Thymus (tissue), 14 donors: ENCODE data around the gene TOP2A. TPM values are rescaled to one million over a fixed set of nuclear protein-coding genes. Genes with fewer than 3 reads are reported as not detected.

Experiments
- DNase-seq, 9 donors: peaks; one replicate each; pipeline ENCODE4 v3.0.0-alpha.2; 2013; ENCODE audit warnings: low spot score in 9 of 9, low read depth in 6 of 9, missing footprints in 1 of 9
- H3K27ac ChIP-seq, 2 donors: one replicate each; pipeline ENCODE4 v1.5.1; 2013; ENCODE audit warnings: control low read depth in 1 of 2, low read depth in 1 of 2, low read length in 1 of 2, mild to moderate bottlenecking in 1 of 2, moderate library complexity in 1 of 2
- H3K27me3 ChIP-seq, 2 donors: one replicate each; pipeline ENCODE4 v1.5.1; 2013; ENCODE audit warnings: low read length in 1 of 2; ENCODE audit not compliant: control insufficient read depth in 2 of 2, insufficient read depth in 1 of 2
- H3K36me3 ChIP-seq, 2 donors: one replicate each; pipeline ENCODE4 v1.5.1; 2013; ENCODE audit warnings: low read length in 1 of 2, mild to moderate bottlenecking in 1 of 2, moderate library complexity in 1 of 2; ENCODE audit not compliant: control insufficient read depth in 2 of 2, insufficient read depth in 2 of 2
- H3K4me1 ChIP-seq, 2 donors: one replicate each; pipeline ENCODE4 v1.5.1; 2013; ENCODE audit warnings: low read length in 2 of 2; ENCODE audit not compliant: control insufficient read depth in 2 of 2, insufficient read depth in 2 of 2
- H3K4me3 ChIP-seq, 2 donors: one replicate each; pipeline ENCODE4 v1.5.1; 2013; ENCODE audit warnings: low read length in 2 of 2, control low read depth in 1 of 2, mild to moderate bottlenecking in 1 of 2
- H3K9me3 ChIP-seq, 2 donors: one replicate each; pipeline ENCODE4 v1.5.1; 2013; ENCODE audit warnings: low read length in 1 of 2, mild to moderate bottlenecking in 1 of 2; ENCODE audit not compliant: control insufficient read depth in 2 of 2, insufficient read depth in 1 of 2
- WGBS: extraction: QIAGEN DNeasy Blood & Tissue Kit; methylation state at CpG from one replicate; pipeline ENCODE4 v1.1.7; 2013; 5-methylcytosine and 5-hydroxymethylcytosine counted together
- long read RNA-seq, 10 donors: transcript quantifications; one replicate each; lab custom pipeline, GENCODE V29; 2026
- polyA plus RNA-seq: library from polyadenylated mRNA; stranded (reverse); fragments of 200-250 nt; gene quantifications from one replicate; pipeline ENCODE4 v1.2.3, GENCODE V29; 2013
- total RNA-seq: library from RNA; stranded (reverse); fragments of 120-200 nt; gene quantifications from one replicate; pipeline ENCODE4 v1.2.4, GENCODE V29; 2013
- donor health status: healthy.

The TOP2A gene, protein sequence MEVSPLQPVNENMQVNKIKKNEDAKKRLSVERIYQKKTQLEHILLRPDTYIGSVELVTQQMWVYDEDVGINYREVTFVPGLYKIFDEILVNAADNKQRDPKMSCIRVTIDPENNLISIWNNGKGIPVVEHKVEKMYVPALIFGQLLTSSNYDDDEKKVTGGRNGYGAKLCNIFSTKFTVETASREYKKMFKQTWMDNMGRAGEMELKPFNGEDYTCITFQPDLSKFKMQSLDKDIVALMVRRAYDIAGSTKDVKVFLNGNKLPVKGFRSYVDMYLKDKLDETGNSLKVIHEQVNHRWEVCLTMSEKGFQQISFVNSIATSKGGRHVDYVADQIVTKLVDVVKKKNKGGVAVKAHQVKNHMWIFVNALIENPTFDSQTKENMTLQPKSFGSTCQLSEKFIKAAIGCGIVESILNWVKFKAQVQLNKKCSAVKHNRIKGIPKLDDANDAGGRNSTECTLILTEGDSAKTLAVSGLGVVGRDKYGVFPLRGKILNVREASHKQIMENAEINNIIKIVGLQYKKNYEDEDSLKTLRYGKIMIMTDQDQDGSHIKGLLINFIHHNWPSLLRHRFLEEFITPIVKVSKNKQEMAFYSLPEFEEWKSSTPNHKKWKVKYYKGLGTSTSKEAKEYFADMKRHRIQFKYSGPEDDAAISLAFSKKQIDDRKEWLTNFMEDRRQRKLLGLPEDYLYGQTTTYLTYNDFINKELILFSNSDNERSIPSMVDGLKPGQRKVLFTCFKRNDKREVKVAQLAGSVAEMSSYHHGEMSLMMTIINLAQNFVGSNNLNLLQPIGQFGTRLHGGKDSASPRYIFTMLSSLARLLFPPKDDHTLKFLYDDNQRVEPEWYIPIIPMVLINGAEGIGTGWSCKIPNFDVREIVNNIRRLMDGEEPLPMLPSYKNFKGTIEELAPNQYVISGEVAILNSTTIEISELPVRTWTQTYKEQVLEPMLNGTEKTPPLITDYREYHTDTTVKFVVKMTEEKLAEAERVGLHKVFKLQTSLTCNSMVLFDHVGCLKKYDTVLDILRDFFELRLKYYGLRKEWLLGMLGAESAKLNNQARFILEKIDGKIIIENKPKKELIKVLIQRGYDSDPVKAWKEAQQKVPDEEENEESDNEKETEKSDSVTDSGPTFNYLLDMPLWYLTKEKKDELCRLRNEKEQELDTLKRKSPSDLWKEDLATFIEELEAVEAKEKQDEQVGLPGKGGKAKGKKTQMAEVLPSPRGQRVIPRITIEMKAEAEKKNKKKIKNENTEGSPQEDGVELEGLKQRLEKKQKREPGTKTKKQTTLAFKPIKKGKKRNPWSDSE (N-terminal part only)
- total RNA-seq (187 TPM), polyA plus RNA-seq (21.6 TPM)
- long read RNA-seq, donor 1, full-length matches to known transcripts, result 5 of 5 reads
- long read RNA-seq, donor 1, partial matches to known transcripts, result 0 of 5 reads
- long read RNA-seq, donor 1, other reads (novel, unspliced or antisense), result 0 of 5 reads
- long read RNA-seq, donor 2, result 0 reads
- long read RNA-seq, donor 3, full-length matches to known transcripts, result 10 of 263 reads
- long read RNA-seq, donor 3, partial matches to known transcripts, result 253 of 263 reads
- long read RNA-seq, donor 3, other reads (novel, unspliced or antisense), result 0 of 263 reads
- long read RNA-seq, donor 4, full-length matches to known transcripts, result 5 of 98 reads
- long read RNA-seq, donor 4, partial matches to known transcripts, result 93 of 98 reads
- long read RNA-seq, donor 4, other reads (novel, unspliced or antisense), result 0 of 98 reads
- long read RNA-seq, donor 5, full-length matches to known transcripts, result 5 of 269 reads
- long read RNA-seq, donor 5, partial matches to known transcripts, result 264 of 269 reads
- long read RNA-seq, donor 5, other reads (novel, unspliced or antisense), result 0 of 269 reads
- long read RNA-seq, donor 6, full-length matches to known transcripts, result 10 of 220 reads
- long read RNA-seq, donor 6, partial matches to known transcripts, result 210 of 220 reads
- long read RNA-seq, donor 6, other reads (novel, unspliced or antisense), result 0 of 220 reads
- long read RNA-seq, donor 7, full-length matches to known transcripts, result 15 of 146 reads
- long read RNA-seq, donor 7, partial matches to known transcripts, result 131 of 146 reads
- long read RNA-seq, donor 7, other reads (novel, unspliced or antisense), result 0 of 146 reads
- long read RNA-seq, donor 8, partial matches to known transcripts, result 26 of 27 reads
- long read RNA-seq, donor 8, other reads (novel, unspliced or antisense), result 0 of 27 reads
- long read RNA-seq, donor 9, full-length matches to known transcripts, result 3 of 109 reads
- long read RNA-seq, donor 9, partial matches to known transcripts, result 106 of 109 reads
- long read RNA-seq, donor 9, other reads (novel, unspliced or antisense), result 0 of 109 reads
- long read RNA-seq, donor 10, full-length matches to known transcripts, result 3 of 100 reads
- long read RNA-seq, donor 10, partial matches to known transcripts, result 97 of 100 reads
- long read RNA-seq, donor 10, other reads (novel, unspliced or antisense), result 0 of 100 reads

DNA sequence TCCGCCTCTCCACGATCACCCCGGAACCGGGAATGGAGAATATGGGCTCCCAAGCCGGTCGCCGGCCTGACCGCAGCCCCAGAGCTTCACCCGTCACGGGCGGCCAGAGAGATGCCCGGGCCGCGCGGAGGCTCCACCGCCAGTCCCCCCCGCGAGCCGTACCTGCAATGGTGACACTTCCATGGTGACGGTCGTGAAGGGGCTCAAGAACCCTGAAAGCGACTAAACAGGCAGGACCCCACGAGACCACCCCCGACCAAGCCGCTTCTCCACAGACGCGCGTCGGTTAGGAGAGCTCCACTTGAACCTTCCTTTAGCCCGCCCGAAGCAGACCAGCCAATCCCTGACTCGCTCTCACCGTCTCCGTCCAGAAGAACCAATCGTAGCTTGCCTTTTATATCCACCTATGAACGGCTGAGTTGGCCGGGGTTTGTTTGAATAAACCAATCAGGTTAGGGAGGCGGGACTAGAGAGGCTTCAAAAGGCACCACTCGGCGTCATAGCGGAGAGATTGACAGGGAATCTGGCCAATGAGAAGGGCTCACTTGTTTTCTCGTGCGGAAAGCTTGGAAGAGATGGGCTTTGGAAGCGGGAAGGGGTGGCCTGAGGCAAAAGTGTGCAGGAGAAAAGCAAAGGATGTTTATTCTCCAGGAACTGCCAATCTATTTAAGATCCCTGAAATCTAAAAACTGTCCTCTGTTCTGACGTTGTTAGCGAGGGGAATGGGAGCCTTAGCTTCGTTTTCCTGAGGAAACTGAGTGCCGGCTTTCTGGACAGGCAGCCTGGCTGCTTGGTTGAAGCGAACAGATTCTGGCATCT, at the start of gene TOP2A:
TOP2A (minus strand) TSS at position 288 of the 819 bp plus-strand sequence; CDS start at position 183, 105 bp downstream.
- Histone ChIP-seq H3K4me3 (peak within 1 kb of the TSS; percentile 62 to 92), H3K4me1 (peaks cover 7 to 34% of the 10 kb centered on the region in 2 donors), H3K27ac (peak within 1 kb of the TSS; percentile 80 to 81), H3K36me3 (peaks cover 0 to 19% of the 10 kb centered on the region in 2 donors), H3K9me3 (peaks cover 0 to 5% of the 10 kb centered on the region in 2 donors), H3K27me3 (no peaks in the 10 kb centered on the region)
- peak; percentile 98 to 100 (median 100) for DNase-seq
- WGBS, result under 1% methylated on average over 49 of the region's 49 CpGs

DNA sequence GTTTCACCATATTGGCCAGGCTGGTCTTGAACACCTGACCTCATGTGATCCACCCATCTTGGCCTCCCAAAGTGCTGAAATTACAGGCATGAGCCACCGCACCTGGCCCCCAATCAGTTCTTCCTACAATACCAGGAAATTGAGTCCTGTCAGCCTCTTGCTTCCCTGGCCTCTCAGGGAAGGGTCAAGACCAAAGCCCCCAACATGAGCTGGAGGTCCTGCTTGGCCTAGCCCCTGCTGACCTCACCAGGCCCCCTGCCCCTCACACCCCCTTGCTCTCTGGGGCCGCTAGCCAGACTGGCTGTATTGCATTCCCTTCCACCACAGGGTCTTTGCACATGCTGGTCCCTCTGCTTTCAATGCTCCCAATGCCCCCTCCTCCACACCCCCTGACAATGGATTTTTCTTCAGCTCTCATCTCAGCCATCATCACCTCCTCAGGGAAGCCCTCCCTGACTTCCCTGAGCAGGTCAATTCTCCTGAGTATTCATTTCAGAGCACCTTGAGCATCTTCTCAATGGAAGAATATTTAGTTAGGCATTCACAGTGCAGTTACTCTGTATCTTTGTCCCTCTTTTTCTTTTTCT, 49.7 kb upstream of the TOP2A start:
- Histone ChIP-seq H3K36me3 (no peaks in the 10 kb centered on the region), H3K27ac (no peak overlapping the region), H3K27me3 (peaks cover 0 to 6% of the 10 kb centered on the region in 2 donors), H3K9me3 (peaks cover 0 to 4% of the 10 kb centered on the region in 2 donors), H3K4me3 (no peak overlapping the region), H3K4me1 (peaks cover 0 to 2% of the 10 kb centered on the region in 2 donors)
- 97% methylated on average over 2 of the region's 2 CpGs for WGBS
- no peak for DNase-seq

DNA sequence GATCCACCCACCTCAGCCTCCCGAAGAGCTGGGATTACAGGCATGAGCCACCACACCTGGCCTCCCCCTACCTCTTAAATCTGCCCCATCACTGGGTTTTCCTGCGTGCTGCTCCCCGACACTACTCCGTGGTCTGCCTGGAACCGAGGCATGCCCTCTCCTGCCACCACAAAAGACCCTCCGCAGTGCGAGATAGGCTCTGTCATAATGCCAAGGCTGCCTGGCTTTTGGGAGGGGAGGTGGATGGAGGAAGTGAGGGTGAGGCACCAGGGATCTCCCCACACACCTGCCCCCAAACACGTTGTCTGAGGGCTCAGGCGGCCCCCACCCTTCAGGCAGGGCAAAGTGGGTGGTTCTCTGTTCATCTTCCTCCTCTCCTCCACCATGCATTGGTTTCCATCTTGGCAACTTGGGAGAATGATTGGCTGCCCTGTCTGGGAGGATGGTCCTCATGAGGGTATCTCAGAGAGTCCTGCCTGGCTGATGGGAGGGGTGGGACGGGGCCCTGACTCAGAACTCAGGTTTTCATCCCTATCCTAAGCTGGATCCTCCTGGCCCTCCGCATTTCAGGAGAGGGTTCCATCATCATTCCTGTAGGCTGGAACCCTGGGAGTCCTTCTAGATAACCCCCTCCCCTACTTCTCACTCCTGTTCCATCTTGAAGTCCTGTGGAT, 48.7 kb upstream of the TOP2A start:
- no peaks in the 10 kb centered on the region for H3K36me3 ChIP-seq
- DNase-seq, result no peak
- H3K9me3 ChIP-seq, result no peaks in the 10 kb centered on the region
- peaks cover 0 to 6% of the 10 kb centered on the region in 2 donors for H3K27me3 ChIP-seq
- H3K4me1 ChIP-seq, result peaks cover 0 to 2% of the 10 kb centered on the region in 2 donors
- WGBS, result 27% methylated on average over 11 of the region's 11 CpGs
- H3K27ac ChIP-seq, result no peak overlapping the region
- H3K4me3 ChIP-seq, result no peak overlapping the region

DNA sequence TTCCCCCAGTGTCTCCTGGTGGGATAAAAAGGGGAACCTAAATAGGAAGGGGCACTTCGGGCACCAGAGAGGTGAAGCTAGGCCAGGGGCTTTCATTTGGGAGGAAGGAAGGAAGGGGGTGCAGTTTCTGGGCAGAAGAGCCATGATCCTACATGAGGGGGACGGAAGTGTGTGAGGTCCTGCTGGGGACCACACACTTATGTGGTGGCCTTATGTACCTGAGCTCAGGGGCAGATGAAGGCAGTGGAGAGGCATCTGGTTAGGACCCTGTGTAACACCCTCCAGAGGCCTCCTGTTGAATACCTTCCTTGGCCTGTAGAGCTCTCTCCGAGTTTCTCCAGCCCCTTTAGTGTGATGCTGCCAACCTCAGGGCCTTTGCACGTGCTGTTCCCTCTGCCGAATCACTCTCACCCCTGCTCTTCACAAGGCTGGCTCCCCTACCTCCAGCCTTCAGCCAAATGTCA, 46.7 kb upstream of the TOP2A start:
- H3K27me3 ChIP-seq, result peaks cover 0 to 6% of the 10 kb centered on the region in 2 donors
- H3K27ac ChIP-seq, result no peak overlapping the region
- peaks cover 0 to 6% of the 10 kb centered on the region in 2 donors for H3K4me1 ChIP-seq
- 95% methylated on average over 5 of the region's 5 CpGs for WGBS
- no peak overlapping the region for H3K4me3 ChIP-seq
- H3K9me3 ChIP-seq, result no peaks in the 10 kb centered on the region
- H3K36me3 ChIP-seq, result no peaks in the 10 kb centered on the region
- no peak for DNase-seq

DNA sequence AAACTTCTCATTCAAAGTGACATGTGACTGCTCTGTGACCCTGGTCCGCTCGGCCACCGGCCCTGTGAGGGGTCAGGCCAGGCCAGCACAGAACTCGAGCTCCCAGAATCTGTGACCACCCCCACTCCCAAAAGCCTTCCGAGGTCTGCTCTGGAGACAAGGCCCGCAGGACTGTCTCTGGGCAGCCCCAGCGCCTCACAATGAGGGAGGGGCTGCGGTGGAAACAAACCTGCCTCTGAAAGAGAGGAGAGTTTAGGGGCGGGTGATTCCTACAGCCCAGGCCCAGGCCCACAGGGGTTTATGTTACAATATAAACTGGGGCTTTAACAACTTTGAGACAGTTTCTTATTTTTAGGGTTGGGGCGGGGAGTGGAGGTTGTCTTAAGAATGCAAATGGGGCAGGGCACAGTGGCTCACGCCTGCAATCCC, 45.4 kb upstream of the TOP2A start:
- 93% methylated on average over 11 of the region's 11 CpGs for WGBS
- peaks cover 0 to 6% of the 10 kb centered on the region in 2 donors for H3K27me3 ChIP-seq
- DNase-seq, result no peak
- no peak overlapping the region for H3K4me3 ChIP-seq
- H3K9me3 ChIP-seq, result no peaks in the 10 kb centered on the region
- no peak overlapping the region for H3K27ac ChIP-seq
- H3K4me1 ChIP-seq, result peaks cover 0 to 15% of the 10 kb centered on the region in 2 donors
- no peaks in the 10 kb centered on the region for H3K36me3 ChIP-seq

DNA sequence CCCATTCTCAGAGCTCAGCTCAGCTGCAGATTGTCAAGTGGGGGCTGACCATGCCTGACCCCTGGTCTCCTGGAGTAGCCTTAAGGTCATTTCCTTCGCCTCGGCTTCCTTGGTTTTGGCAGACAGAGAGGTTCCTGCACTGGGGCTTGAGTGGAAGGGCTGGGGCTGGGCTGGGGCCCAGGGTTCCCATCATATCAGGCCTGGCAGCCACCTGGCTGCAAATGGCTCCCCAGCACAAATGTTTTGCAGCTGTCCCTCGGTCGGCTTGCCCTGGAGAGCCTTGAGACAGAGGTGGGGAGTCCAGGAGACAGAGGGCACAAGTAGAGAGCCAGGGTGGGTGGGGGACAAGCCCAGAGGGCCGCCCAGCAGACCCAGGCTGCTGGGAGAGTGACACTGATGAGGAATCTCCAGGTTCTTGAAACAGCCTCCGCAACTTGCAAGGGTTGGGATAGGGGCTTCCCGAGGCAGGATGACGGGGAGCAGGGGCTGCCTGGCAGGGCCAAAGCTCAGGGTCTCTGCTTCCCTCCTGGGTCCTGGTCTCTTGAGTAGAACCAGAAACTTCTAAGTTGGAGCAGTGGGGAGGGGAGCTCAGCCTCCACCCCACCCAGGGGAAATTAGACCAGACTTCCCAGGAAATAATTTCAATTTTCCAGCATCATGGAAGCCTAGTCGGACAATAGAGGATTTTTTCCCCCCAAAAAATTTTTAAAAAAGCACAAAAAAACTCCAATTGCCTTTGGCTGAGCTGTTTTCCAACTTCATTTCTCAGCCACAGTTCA, 44.8 kb upstream of the TOP2A start:
- Histone ChIP-seq H3K9me3 (no peaks in the 10 kb centered on the region), H3K4me3 (no peak overlapping the region), H3K27me3 (peaks cover 0 to 9% of the 10 kb centered on the region in 2 donors), H3K27ac (no peak overlapping the region), H3K36me3 (no peaks in the 10 kb centered on the region), H3K4me1 (peaks cover 0 to 19% of the 10 kb centered on the region in 2 donors)
- no peak for DNase-seq
- 95% methylated on average over 9 of the region's 9 CpGs for WGBS
